OCI-LY7 (cell line): ENCODE data around the gene RAPGEF6. TPM values are rescaled to one million over a fixed set of nuclear protein-coding genes. Genes with fewer than 3 reads are reported as not detected.

ENCODE experiments used
- BruUV-seq: library from RNA; stranded (reverse); fragments of 400-500 nt; replicated peaks from 2 replicates; lab custom pipeline; 2021; lab: Mats Ljungman, UMichigan
- CTCF ChIA-PET: fragments of 300-600 bp; sonication (Branson Sonifier 250); formaldehyde crosslinking; loops from one replicate; lab custom pipeline; 2022; ENCODE audit warnings: antibody characterized with exemption; ENCODE audit not compliant: unreplicated experiment; lab: Charles Lee
- POLR2A ChIA-PET: fragments of 300-600 bp; sonication (Branson Sonifier 250); formaldehyde crosslinking; loops from one replicate; lab custom pipeline; 2022; ENCODE audit warnings: antibody characterized with exemption; lab: Charles Lee
- DNase-seq: peaks from one replicate; pipeline ENCODE4 v3.0.0-alpha.2; 2015; ENCODE audit warnings: low spot score
- H2AFZ ChIP-seq: fragments of 200-600 bp; sonication (generic), shearing (Covaris generic); 2 replicates; pipeline ENCODE4 v1.6.1; 2014; ENCODE audit warnings: mild to moderate bottlenecking, antibody characterized with exemption, low read length, moderate library complexity
- H3K27ac ChIP-seq: fragments of 200-600 bp; sonication (generic); 2 replicates; pipeline ENCODE4 v1.5.1; 2014; ENCODE audit warnings: mixed run types, low read depth, mild to moderate bottlenecking, moderate library complexity, low read length, inconsistent platforms; ENCODE audit not compliant: poor library complexity, severe bottlenecking
- H3K36me3 ChIP-seq: fragments of 200-600 bp; sonication (generic); 2 replicates; pipeline ENCODE4 v1.6.1; 2014; ENCODE audit warnings: mild to moderate bottlenecking, antibody characterized with exemption, low read length, moderate library complexity, mixed read lengths; ENCODE audit not compliant: insufficient read depth
- H3K4me1 ChIP-seq: fragments of 200-600 bp; sonication (generic); 2 replicates; pipeline ENCODE4 v1.5.1; 2014; ENCODE audit warnings: mild to moderate bottlenecking, low read length; ENCODE audit not compliant: insufficient read depth, poor library complexity, severe bottlenecking
- H3K4me2 ChIP-seq: fragments of 200-600 bp; sonication (generic); 2 replicates; pipeline ENCODE4 v1.6.1; 2014; ENCODE audit warnings: mild to moderate bottlenecking, low read length
- H3K4me3 ChIP-seq: fragments of 200-600 bp; sonication (generic); 2 replicates; pipeline ENCODE4 v1.5.1; 2014; ENCODE audit warnings: mild to moderate bottlenecking, low read depth, low read length; ENCODE audit not compliant: poor library complexity, severe bottlenecking
- H3K79me2 ChIP-seq: fragments of 200-600 bp; sonication (generic); 2 replicates; pipeline ENCODE4 v1.6.1; 2016; ENCODE audit warnings: low read depth, mild to moderate bottlenecking, low read length, moderate library complexity, mixed read lengths; ENCODE audit not compliant: insufficient read depth
- H3K9me2 ChIP-seq: fragments of 200-600 bp; sonication (generic); 2 replicates; pipeline ENCODE4 v1.6.1; 2016; ENCODE audit warnings: mild to moderate bottlenecking, low read length, mixed read lengths; ENCODE audit not compliant: insufficient read depth
- H3K9me3 ChIP-seq: fragments of 200-600 bp; sonication (generic); 2 replicates; pipeline ENCODE4 v1.6.1; 2014; ENCODE audit warnings: mild to moderate bottlenecking, mixed run types, low read length, mixed read lengths
- H4K20me1 ChIP-seq: fragments of 200-600 bp; sonication (generic); 2 replicates; pipeline ENCODE4 v1.6.1; 2014; ENCODE audit warnings: mild to moderate bottlenecking, antibody characterized with exemption, low read length, moderate library complexity, mixed read lengths; ENCODE audit not compliant: insufficient read depth
- CTCF ChIP-seq: fragments of 200-600 bp; sonication (generic); conservative IDR thresholded peaks from 2 replicates; pipeline ENCODE4 v1.5.1; 2014; ENCODE audit warnings: mild to moderate bottlenecking, antibody characterized with exemption, low read length, moderate library complexity, mixed read lengths
- EZH2phosphoT487 ChIP-seq: fragments of 200-600 bp; sonication (generic); IDR thresholded peaks from 2 replicates; pipeline ENCODE4 v1.6.1; 2018; ENCODE audit warnings: low read depth, borderline replicate concordance, mild to moderate bottlenecking, mixed run types, antibody characterized with exemption, low read length, moderate library complexity, mixed read lengths
- intact Hi-C: fragments of 100-400 bp; cut with micrococcal nuclease; formaldehyde crosslinking; loops from one replicate; pipeline ENCODE4 v1.10.0; 2022; ENCODE audit not compliant: unreplicated experiment
- total RNA-seq, 2 experiments: library from RNA; depleted of rRNA in 1 of 2; stranded (reverse); fragments of >200 nt in 1 of 2; shearing (Covaris generic) in 1 of 2; gene quantifications; 2 replicates each; pipeline ENCODE4 v1.2.3, GENCODE V29; 2014 to 2022

The RAPGEF6 gene
- total RNA-seq, 2 experiments from 2014 or later, result 39.6 to 50.8 TPM

GRCh38 chr5:131511934-131512333 is 123.1 kb downstream of the RAPGEF6 start:
- Histone ChIP-seq H3K9me3 (no peaks in the 10 kb centered on the region), H3K4me2 (no peak overlapping the region), H4K20me1 (no peaks in the 10 kb centered on the region), H3K36me3 (peaks cover 78% of the 10 kb centered on the region), H2AFZ (no peak overlapping the region), H3K4me1 (peaks cover 10% of the 10 kb centered on the region), H3K4me3 (no peak overlapping the region), H3K27ac (no peak overlapping the region), H3K9me2 (no peaks in the 10 kb centered on the region), H3K79me2 (no peaks in the 10 kb centered on the region)
- no peak for TF ChIP-seq EZH2phosphoT487
- no peak for DNase-seq
- BruUV-seq, result no TSS peak
- ChIA-PET CTCF (no interaction called here), POLR2A (interaction anchor here (1.3 kb wide), 1 partner anchor 11 kb away, joined by 3 read pairs; no protein-coding TSS in a partner anchor)
- intact Hi-C loops, result no loop called here

GRCh38 chr5:131509801-131510200 is 125.2 kb downstream of the RAPGEF6 start:
- intact Hi-C loops, result no loop called here
- ChIA-PET POLR2A (no interaction called here), CTCF (no interaction called here)

GRCh38 chr5:131505237-131505908 is 129.7 kb downstream of the RAPGEF6 start:
- H3K79me2 ChIP-seq, result no peaks in the 10 kb centered on the region
- intact Hi-C loops, result no loop called here
- POLR2A ChIA-PET, result interaction anchor here (0.6 to 1.1 kb wide), 10 partner anchors 9 to 786 kb away, joined by 3 to 6 read pairs (median 4); no protein-coding TSS in a partner anchor

More at GRCh38 chr5:131509801-131510200, 125.2 kb downstream of the RAPGEF6 start:
- Histone ChIP-seq H3K9me3 (no peaks in the 10 kb centered on the region), H3K79me2 (no peaks in the 10 kb centered on the region), H3K36me3 (peaks cover 76% of the 10 kb centered on the region), H2AFZ (no peak overlapping the region), H3K4me3 (no peak overlapping the region), H3K4me1 (peaks cover 12% of the 10 kb centered on the region), H4K20me1 (no peaks in the 10 kb centered on the region), H3K9me2 (no peaks in the 10 kb centered on the region), H3K27ac (no peak overlapping the region), H3K4me2 (no peak overlapping the region)
- BruUV-seq, result no TSS peak
- no peak for DNase-seq
- TF ChIP-seq EZH2phosphoT487, result no peak
- no peak for TF ChIP-seq CTCF

More at GRCh38 chr5:131505237-131505908, 129.7 kb downstream of the RAPGEF6 start:
- H3K4me3 ChIP-seq, result no peak overlapping the region
- no peaks in the 10 kb centered on the region for H3K9me2 ChIP-seq
- peak overlapping the region; percentile 21; the same call in 1 of the 2 replicates for H3K4me2 ChIP-seq
- TF ChIP-seq CTCF (no peak), EZH2phosphoT487 (no peak)
- no peaks in the 10 kb centered on the region for H4K20me1 ChIP-seq
- no peak overlapping the region for H3K27ac ChIP-seq
- DNase-seq, result no peak
- BruUV-seq, result no TSS peak
- H3K36me3 ChIP-seq, result peaks cover 94% of the 10 kb centered on the region
- CTCF ChIA-PET, result no interaction called here
- no peaks in the 10 kb centered on the region for H3K9me3 ChIP-seq
- H2AFZ ChIP-seq, result no peak overlapping the region
- H3K4me1 ChIP-seq, result peaks cover 10% of the 10 kb centered on the region
